H1 (cell line): ENCODE data around the gene EEF1AKMT2. TPM values are rescaled to one million over a fixed set of nuclear protein-coding genes. Genes with fewer than 3 reads are reported as not detected.

Experiments
- CTCF ChIA-PET: fragments of 300-600 bp; sonication (Branson Sonifier 250); formaldehyde crosslinking; loops from one replicate; lab custom pipeline; 2021; ENCODE audit not compliant: partially characterized antibody; lab: Charles Lee
- POLR2A ChIA-PET: fragments of 300-600 bp; sonication (Branson Sonifier 250); formaldehyde crosslinking; loops from one replicate; lab custom pipeline; 2021; ENCODE audit warnings: inconsistent platforms; ENCODE audit not compliant: partially characterized antibody; lab: Charles Lee
- DNase-seq, 2 experiments: peaks; one replicate each; pipeline versions ENCODE4 v3.0.0 to v3.0.0-alpha.2; 2010 to 2022; ENCODE audit warnings: low spot score in 2 of 2, low read depth in 1 of 2, mixed read lengths in 1 of 2
- FAIRE-seq: peaks from 2 replicates; lab custom pipeline; 2011; peaks lifted over from hg19 to GRCh38; lab: Jason Lieb, UNC
- H2AFZ ChIP-seq: 2 replicates; pipeline ENCODE4 v1.8.1; 2012; ENCODE audit warnings: low read length, inconsistent platforms
- H2AK5ac ChIP-seq: 2 replicates; pipeline ENCODE4 v1.6.1; 2013; ENCODE audit warnings: low read depth, low read length
- H2BK120ac ChIP-seq: replicated peaks from 2 replicates; pipeline ENCODE3; 2013; ENCODE audit warnings: low read depth, low read length, inconsistent platforms
- H2BK12ac ChIP-seq: 2 replicates; pipeline ENCODE4 v1.6.1; 2013; ENCODE audit warnings: low read depth, low read length
- H2BK15ac ChIP-seq: 2 replicates; pipeline ENCODE4 v1.6.1; 2013; ENCODE audit warnings: low read length
- H2BK20ac ChIP-seq: 2 replicates; pipeline ENCODE4 v1.6.1; 2013; ENCODE audit warnings: low read length
- H2BK5ac ChIP-seq: 2 replicates; pipeline ENCODE4 v1.6.1; 2013; ENCODE audit warnings: low read depth, low read length
- H3K14ac ChIP-seq: 2 replicates; pipeline ENCODE4 v1.6.1; 2013; ENCODE audit warnings: inconsistent platforms; ENCODE audit not compliant: insufficient read length
- H3K18ac ChIP-seq: 2 replicates; pipeline ENCODE4 v1.6.1; 2013; ENCODE audit warnings: low read length; ENCODE audit errors: extremely low read depth
- H3K23ac ChIP-seq: 2 replicates; pipeline ENCODE4 v1.6.1; 2013; ENCODE audit warnings: inconsistent platforms; ENCODE audit not compliant: insufficient read length
- H3K23me2 ChIP-seq: 2 replicates; pipeline ENCODE4 v1.6.1; 2013; ENCODE audit warnings: low read depth, low read length
- H3K27ac ChIP-seq: 2 replicates; pipeline ENCODE4 v1.6.1; 2011; ENCODE audit warnings: low read depth, low read length, inconsistent platforms
- H3K27me3 ChIP-seq, 4 experiments: replicated peaks in 1 of 4; 1 replicate in 1 of 4; 2 replicates in 3 of 4; pipeline versions ENCODE4 v1.6.1 to v1.8.1; 2011 to 2013; ENCODE audit warnings: low read length in 3 of 4, mild to moderate bottlenecking in 3 of 4, inconsistent platforms in 2 of 4, mixed read lengths in 2 of 4, moderate library complexity in 1 of 4; ENCODE audit not compliant: control insufficient read depth in 3 of 4, insufficient read depth in 3 of 4; ENCODE audit errors: extremely low read depth in 1 of 4
- H3K36me3 ChIP-seq, 4 experiments: 2 replicates each; pipeline versions ENCODE4 v1.6.1 to v1.8.1; 2011 to 2013; ENCODE audit warnings: mild to moderate bottlenecking in 4 of 4, low read length in 3 of 4, moderate library complexity in 2 of 4, control low read depth in 1 of 4, inconsistent platforms in 1 of 4; ENCODE audit not compliant: insufficient read depth in 4 of 4, control insufficient read depth in 2 of 4
- H3K4ac ChIP-seq: replicated peaks from 2 replicates; pipeline ENCODE3; 2013; ENCODE audit warnings: low read length, low read depth, mixed read lengths, inconsistent platforms; ENCODE audit not compliant: insufficient read length
- H3K4me1 ChIP-seq, 4 experiments: replicated peaks in 1 of 4; 1 replicate in 1 of 4; 2 replicates in 3 of 4; pipeline versions ENCODE4 v1.6.1 to v1.8.1; 2011 to 2013; ENCODE audit warnings: low read length in 3 of 4, inconsistent platforms in 2 of 4, mixed read lengths in 1 of 4; ENCODE audit not compliant: insufficient read depth in 4 of 4, control insufficient read depth in 3 of 4
- H3K4me2 ChIP-seq, 2 experiments: 2 replicates each; pipeline versions ENCODE4 v1.6.1 to v1.8.1; 2011 to 2013; ENCODE audit warnings: low read depth in 2 of 2, low read length in 2 of 2, control low read depth in 1 of 2, inconsistent platforms in 1 of 2, mild to moderate bottlenecking in 1 of 2; ENCODE audit not compliant: insufficient read depth in 1 of 2
- H3K4me3 ChIP-seq, 4 experiments: fragments of 200-600, 300-600 bp in 1 of 4; sonication (generic), shearing (Covaris generic), sonication (Bioruptor Twin) in 1 of 4; 2 replicates each; pipeline versions ENCODE4 v1.5.1 to v1.8.1; 2011 to 2016; ENCODE audit warnings: low read length in 4 of 4, low read depth in 3 of 4, control low read depth in 2 of 4, inconsistent platforms in 2 of 4, mild to moderate bottlenecking in 2 of 4, mixed read lengths in 1 of 4, moderate library complexity in 1 of 4; ENCODE audit not compliant: insufficient read depth in 2 of 4; ENCODE audit errors: extremely low read depth in 1 of 4
- H3K56ac ChIP-seq: replicated peaks from 2 replicates; pipeline ENCODE3; 2013; ENCODE audit warnings: low read depth, mild to moderate bottlenecking, mixed read lengths, low read length, inconsistent platforms; ENCODE audit not compliant: insufficient read length
- H3K79me1 ChIP-seq: 2 replicates; pipeline ENCODE4 v1.6.1; 2013; ENCODE audit warnings: low read depth, low read length, control low read depth
- H3K79me2 ChIP-seq, 2 experiments: 2 replicates each; pipeline versions ENCODE4 v1.6.1 to v1.8.1; 2012 to 2013; ENCODE audit warnings: low read length in 2 of 2, mild to moderate bottlenecking in 2 of 2, inconsistent platforms in 1 of 2; ENCODE audit not compliant: insufficient read depth in 2 of 2, control insufficient read depth in 1 of 2
- H3K9ac ChIP-seq, 4 experiments: replicated peaks in 1 of 4; 1 replicate in 1 of 4; 2 replicates in 3 of 4; pipeline versions ENCODE4 v1.6.1 to v1.8.1; 2011 to 2013; ENCODE audit warnings: low read depth in 3 of 4, low read length in 3 of 4, control low read depth in 2 of 4, mild to moderate bottlenecking in 2 of 4, moderate library complexity in 2 of 4, inconsistent platforms in 1 of 4; ENCODE audit errors: extremely low read depth in 1 of 4
- H3K9me3 ChIP-seq, 2 experiments: 2 replicates each; pipeline versions ENCODE4 v1.6.1 to v1.8.1; 2012 to 2013; ENCODE audit warnings: mild to moderate bottlenecking in 2 of 2, moderate library complexity in 2 of 2, control low read depth in 1 of 2, inconsistent platforms in 1 of 2, low read depth in 1 of 2, low read length in 1 of 2, mixed read lengths in 1 of 2; ENCODE audit not compliant: insufficient read depth in 2 of 2
- H4K20me1 ChIP-seq, 2 experiments: replicated peaks in 1 of 2; 2 replicates each; pipeline versions ENCODE3 to v1.8.1; 2011 to 2013; ENCODE audit warnings: inconsistent platforms in 2 of 2, low read length in 2 of 2, mild to moderate bottlenecking in 1 of 2; ENCODE audit not compliant: insufficient read depth in 2 of 2, control insufficient read depth in 1 of 2
- H4K5ac ChIP-seq: 2 replicates; pipeline ENCODE4 v1.6.1; 2013; ENCODE audit warnings: low read length, low read depth, mixed read lengths, inconsistent platforms; ENCODE audit not compliant: insufficient read length
- H4K8ac ChIP-seq: 2 replicates; pipeline ENCODE4 v1.8.0; 2013; ENCODE audit warnings: mild to moderate bottlenecking, moderate library complexity, low read length, inconsistent platforms; ENCODE audit not compliant: insufficient read depth; ENCODE audit errors: extremely low read depth
- H4K91ac ChIP-seq: replicated peaks from 2 replicates; pipeline ENCODE3; 2013; ENCODE audit warnings: low read length, mixed read lengths, inconsistent platforms; ENCODE audit not compliant: insufficient read length
- JUN ChIP-seq: IDR thresholded peaks from 2 replicates; pipeline ENCODE4 v1.6.1; 2011; ENCODE audit warnings: low read depth, mild to moderate bottlenecking, improper control_type of control experiment, low read length
- NRF1 ChIP-seq: IDR thresholded peaks from 2 replicates; pipeline ENCODE4 v1.6.1; 2011; ENCODE audit warnings: mild to moderate bottlenecking, low read depth, low read length, improper control_type of control experiment
- SIN3A ChIP-seq, 2 experiments: IDR thresholded peaks in 1 of 2; conservative IDR thresholded peaks in 1 of 2; 2 replicates each; pipeline ENCODE4 v1.6.1; 2011 to 2012; ENCODE audit warnings: low read length in 2 of 2, improper control_type of control experiment in 1 of 2, low read depth in 1 of 2, mild to moderate bottlenecking in 1 of 2
- WGBS, 2 experiments: shearing (Covaris generic) in 1 of 2; methylation state at CpG; one replicate each; pipeline versions ENCODE4 v1.1.6 to v1.1.7; 2013 to 2015; ENCODE audit warnings: low lambda C conversion rate in 2 of 2, mixed read lengths in 2 of 2, inconsistent platforms in 1 of 2, low coverage in 1 of 2, missing lambda C conversion rate in 1 of 2; ENCODE audit not compliant: insufficient replicate concordance in 2 of 2, insufficient coverage in 1 of 2, insufficient read length in 1 of 2; ENCODE audit errors: extremely low coverage in 1 of 2, missing lambda C conversion rate in 1 of 2; 5-methylcytosine and 5-hydroxymethylcytosine counted together
- polyA plus RNA-seq, 7 experiments: library from polyadenylated mRNA; depleted of rRNA in 3 of 7; stranded (reverse) in 5 of 7; unstranded in 2 of 7; fragments of >200 nt in 5 of 7; fragments of 200-250 nt in 2 of 7; gene quantifications; 1 replicate in 5 of 7; 2 replicates in 1 of 7; 4 replicates in 1 of 7; pipeline versions ENCODE4 v1.2.1 to v1.2.3, GENCODE V29; 2011 to 2013; ENCODE audit warnings: missing spikeins in 2 of 7, mixed read lengths in 2 of 7
- total RNA-seq: library from RNA; stranded (reverse); fragmentation: NEBNext Ultra II Directional; extraction: Animal tissue kit (Norgen Biotek cat#: 25700); gene quantifications from 2 replicates; pipeline ENCODE4 v1.2.1, GENCODE V29; 2021
- TF ChIP-seq, protein P1 (sequence below): IDR thresholded peaks from 2 replicates; pipeline ENCODE4 v1.6.1; 2011; ENCODE audit warnings: low read depth, mild to moderate bottlenecking, low read length; ENCODE audit not compliant: insufficient read depth
- TF ChIP-seq, protein P2 (sequence below): IDR thresholded peaks from 2 replicates; pipeline ENCODE4 v1.6.1; 2012; ENCODE audit warnings: low read length, inconsistent platforms

The EEF1AKMT2 gene
- total and polyA plus RNA-seq, 2 of the 8 experiments (the other 6 are each of a cell fraction or from before 2014, with no cell fraction given) = 9.8 to 26.8 TPM

DNA sequence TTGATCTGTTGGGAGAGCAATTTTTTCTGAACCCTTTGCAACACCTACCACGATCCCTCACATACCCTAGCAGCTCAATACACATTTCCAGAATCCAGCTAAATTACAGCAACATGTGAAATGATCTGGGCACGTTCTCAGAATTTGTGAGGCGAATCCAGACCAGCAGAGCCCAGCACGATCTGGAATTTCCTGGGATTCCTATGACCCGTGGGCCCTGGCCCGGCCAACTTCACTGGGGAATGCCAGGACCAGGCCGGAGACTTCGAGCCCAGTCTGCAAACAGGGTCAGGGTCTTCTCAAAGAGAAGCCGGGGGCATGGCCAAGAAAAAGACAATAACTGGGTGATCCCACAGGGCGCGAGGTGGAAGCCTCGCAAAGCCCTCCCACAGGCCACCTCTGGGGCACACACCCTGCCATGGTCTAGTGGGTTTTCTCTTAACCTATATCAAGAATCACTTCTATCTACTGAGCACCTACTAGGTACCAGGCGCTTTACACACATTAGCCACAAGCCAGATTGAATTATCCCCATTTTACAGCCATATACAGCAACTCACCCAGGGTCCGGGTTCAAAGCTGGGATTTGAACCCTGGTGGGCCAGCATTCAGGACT, 81.3 kb downstream of the EEF1AKMT2 start:
- no peak overlapping the region for H3K4me3 ChIP-seq
- no peak overlapping the region for H3K56ac ChIP-seq
- FAIRE-seq = no peak
- H2AK5ac ChIP-seq = no peak overlapping the region
- H3K4ac ChIP-seq = no peak overlapping the region
- H3K4me2 ChIP-seq = no peak overlapping the region
- H3K9ac ChIP-seq = no peak overlapping the region
- no peak overlapping the region; the same call in 1 of the 2 replicates for H4K8ac ChIP-seq
- H3K27ac ChIP-seq = no peak overlapping the region
- H4K91ac ChIP-seq = no peak overlapping the region
- H2BK5ac ChIP-seq = no peak overlapping the region
- 84% methylated on average over 14 of the region's 14 CpGs; no CpG with 5 or more reads in 1 of the 2 experiments for WGBS, 2 experiments
- no peaks in the 10 kb centered on the region; the same call in 1 of the 2 replicates for H3K79me1 ChIP-seq
- ChIA-PET POLR2A (no interaction called here), CTCF (interaction anchor here (1.0 to 2.8 kb wide), 3 partner anchors 9 to 30 kb away, joined by 4 to 30 read pairs (median 15); no protein-coding TSS in a partner anchor)
- H2BK120ac ChIP-seq = no peak overlapping the region
- no peak overlapping the region for H3K14ac ChIP-seq
- no peak overlapping the region for H2AFZ ChIP-seq
- DNase-seq = no peak
- no peak overlapping the region for H2BK12ac ChIP-seq
- no peak overlapping the region for H2BK20ac ChIP-seq
- peaks cover 3 to 17% (median 9%) of the 10 kb centered on the region in 4 experiments; a peak in 6 of 7 replicates for H3K4me1 ChIP-seq
- H3K27me3 ChIP-seq = no peaks in the 10 kb centered on the region
- H3K9me3 ChIP-seq = no peaks in the 10 kb centered on the region
- peaks cover 5 to 9% of the 10 kb centered on the region in 2 experiments for H4K20me1 ChIP-seq
- H3K23ac ChIP-seq = no peak overlapping the region
- no peak overlapping the region for H2BK15ac ChIP-seq
- no peaks in the 10 kb centered on the region for H3K23me2 ChIP-seq
- no peak overlapping the region for H4K5ac ChIP-seq
- H3K79me2 ChIP-seq = no peaks in the 10 kb centered on the region
- H3K18ac ChIP-seq = no peak overlapping the region
- no peaks in the 10 kb centered on the region for H3K36me3 ChIP-seq
- TF ChIP-seq, protein P1, sequence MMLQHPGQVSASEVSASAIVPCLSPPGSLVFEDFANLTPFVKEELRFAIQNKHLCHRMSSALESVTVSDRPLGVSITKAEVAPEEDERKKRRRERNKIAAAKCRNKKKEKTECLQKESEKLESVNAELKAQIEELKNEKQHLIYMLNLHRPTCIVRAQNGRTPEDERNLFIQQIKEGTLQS = no peak
- TF ChIP-seq NRF1 = no peak
- TF ChIP-seq SIN3A (conservative IDR thresholded peaks at IDR 0.05 in 1 of 2, IDR thresholded peaks at IDR 0.05 in 1 of 2; ENCODE audit: low read depth in 1 of 2, low read length in 2 of 2) = no peak
- TF ChIP-seq, protein P2, sequence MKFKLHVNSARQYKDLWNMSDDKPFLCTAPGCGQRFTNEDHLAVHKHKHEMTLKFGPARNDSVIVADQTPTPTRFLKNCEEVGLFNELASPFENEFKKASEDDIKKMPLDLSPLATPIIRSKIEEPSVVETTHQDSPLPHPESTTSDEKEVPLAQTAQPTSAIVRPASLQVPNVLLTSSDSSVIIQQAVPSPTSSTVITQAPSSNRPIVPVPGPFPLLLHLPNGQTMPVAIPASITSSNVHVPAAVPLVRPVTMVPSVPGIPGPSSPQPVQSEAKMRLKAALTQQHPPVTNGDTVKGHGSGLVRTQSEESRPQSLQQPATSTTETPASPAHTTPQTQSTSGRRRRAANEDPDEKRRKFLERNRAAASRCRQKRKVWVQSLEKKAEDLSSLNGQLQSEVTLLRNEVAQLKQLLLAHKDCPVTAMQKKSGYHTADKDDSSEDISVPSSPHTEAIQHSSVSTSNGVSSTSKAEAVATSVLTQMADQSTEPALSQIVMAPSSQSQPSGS = no peak
- TF ChIP-seq JUN = no peak
